ENCODE data around the gene TNS3.

The TNS3 gene

DNA sequence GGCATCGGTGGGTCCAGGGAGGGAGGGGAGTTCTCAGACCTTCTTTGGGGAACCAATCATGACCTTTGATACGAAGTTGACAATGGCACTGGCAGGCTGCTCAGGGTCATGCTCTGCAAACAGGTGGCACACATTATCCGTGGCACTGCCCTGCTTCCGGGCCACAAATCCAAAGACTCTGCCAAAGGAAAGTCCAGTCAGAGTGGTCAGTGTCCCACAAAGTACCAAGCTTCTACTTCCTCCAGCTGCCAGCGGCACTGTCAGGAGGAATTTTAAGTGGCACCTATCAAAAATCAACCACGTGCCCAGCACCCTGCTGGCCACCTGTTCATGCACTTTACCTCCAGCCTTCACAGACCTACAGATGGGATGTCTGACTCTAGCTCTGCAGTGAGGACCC, 303.9 kb downstream of the TNS3 start:
- Histone ChIP-seq H3K9me3 (ENCODE audit: control extremely low read depth in 1 of 5, control insufficient read depth in 4 of 5, insufficient read depth in 2 of 5, low read depth in 1 of 5, low read length in 4 of 5) (peaks cover 0 to 2% (median 0%) of the 10 kb centered on the region in 5 experiments), H3K4me3 (ENCODE audit: control insufficient read depth in 1 of 7, extremely low read depth in 1 of 7, insufficient read depth in 4 of 7, low read depth in 2 of 7, low read length in 6 of 7) (no peak overlapping the region), H3K36me3 (ENCODE audit: control insufficient read depth in 4 of 4, insufficient read depth in 4 of 4, low read length in 3 of 4) (peaks cover 6 to 80% (median 53%) of the 10 kb centered on the region in 4 experiments), H3K27me3 (replicated peaks in 2 of 5; ENCODE audit: control insufficient read depth in 4 of 5, insufficient read depth in 5 of 5, low read length in 4 of 5) (no peaks in the 10 kb centered on the region), H3K27ac (ENCODE audit: insufficient read depth in 1 of 2, low read depth in 1 of 2, low read length in 2 of 2, poor library complexity in 1 of 2, severe bottlenecking in 2 of 2) (no peak overlapping the region), H3K4me1 (ENCODE audit: control extremely low read depth in 1 of 4, control insufficient read depth in 4 of 4, insufficient read depth in 4 of 4, low read length in 3 of 4) (no peaks in the 10 kb centered on the region)
- DNase-seq: no peak
- CTCF ChIA-PET: interaction anchor here (0.7 to 1.3 kb wide), 4 partner anchors 9 to 1355 kb away, joined by 3 to 4 read pairs (median 4); no protein-coding TSS in a partner anchor
- WGBS (ENCODE audit: insufficient coverage): 96% methylated on average over 6 of the region's 6 CpGs
- POLR2A ChIA-PET: no interaction called here

DNA sequence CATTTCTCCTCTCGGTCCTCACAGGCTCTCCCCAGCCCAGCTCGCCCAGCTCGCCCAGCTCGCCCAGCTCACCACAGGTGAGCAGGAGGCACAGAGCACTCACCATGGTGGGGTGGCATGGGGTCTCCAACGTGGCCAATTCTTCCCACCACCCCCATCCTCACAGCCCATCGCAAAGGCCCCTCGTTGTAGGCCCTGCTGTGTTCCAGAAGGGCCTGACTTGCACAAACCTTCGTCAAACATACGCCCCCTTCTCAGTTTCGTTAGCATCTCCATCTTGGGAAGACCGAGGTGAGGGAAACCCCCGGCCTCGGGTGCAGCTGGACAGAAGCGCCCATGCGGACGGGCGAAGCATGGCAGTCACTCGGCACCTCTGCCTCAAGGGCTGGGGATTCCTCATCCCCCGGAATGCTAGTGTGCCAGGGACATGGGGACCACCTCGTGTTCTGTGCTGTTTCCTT, 304.6 kb downstream of the TNS3 start:
- no peak overlapping the region for H3K27ac ChIP-seq (ENCODE audit: insufficient read depth in 1 of 2, low read depth in 1 of 2, low read length in 2 of 2, poor library complexity in 1 of 2, severe bottlenecking in 2 of 2)
- ChIA-PET CTCF (interaction anchor here (0.7 to 2.8 kb wide), 3 partner anchors 10 to 1354 kb away, joined by 3 to 13 read pairs (median 4); no protein-coding TSS in a partner anchor), POLR2A (no interaction called here)
- WGBS (ENCODE audit: insufficient coverage): 91% methylated on average over 19 of the region's 20 CpGs
- peaks cover 0 to 2% (median 0%) of the 10 kb centered on the region in 5 experiments for H3K9me3 ChIP-seq (ENCODE audit: control extremely low read depth in 1 of 5, control insufficient read depth in 4 of 5, insufficient read depth in 2 of 5, low read depth in 1 of 5, low read length in 4 of 5)
- H3K4me1 ChIP-seq (ENCODE audit: control extremely low read depth in 1 of 4, control insufficient read depth in 4 of 4, insufficient read depth in 4 of 4, low read length in 3 of 4): no peaks in the 10 kb centered on the region
- no peak overlapping the region for H3K4me3 ChIP-seq (ENCODE audit: control insufficient read depth in 1 of 7, extremely low read depth in 1 of 7, insufficient read depth in 4 of 7, low read depth in 2 of 7, low read length in 6 of 7)
- no peaks in the 10 kb centered on the region for H3K27me3 ChIP-seq (replicated peaks in 2 of 5; ENCODE audit: control insufficient read depth in 4 of 5, insufficient read depth in 5 of 5, low read length in 4 of 5)
- peaks cover 4 to 73% (median 47%) of the 10 kb centered on the region in 4 experiments for H3K36me3 ChIP-seq (ENCODE audit: control insufficient read depth in 4 of 4, insufficient read depth in 4 of 4, low read length in 3 of 4)
- DNase-seq: no peak

DNA sequence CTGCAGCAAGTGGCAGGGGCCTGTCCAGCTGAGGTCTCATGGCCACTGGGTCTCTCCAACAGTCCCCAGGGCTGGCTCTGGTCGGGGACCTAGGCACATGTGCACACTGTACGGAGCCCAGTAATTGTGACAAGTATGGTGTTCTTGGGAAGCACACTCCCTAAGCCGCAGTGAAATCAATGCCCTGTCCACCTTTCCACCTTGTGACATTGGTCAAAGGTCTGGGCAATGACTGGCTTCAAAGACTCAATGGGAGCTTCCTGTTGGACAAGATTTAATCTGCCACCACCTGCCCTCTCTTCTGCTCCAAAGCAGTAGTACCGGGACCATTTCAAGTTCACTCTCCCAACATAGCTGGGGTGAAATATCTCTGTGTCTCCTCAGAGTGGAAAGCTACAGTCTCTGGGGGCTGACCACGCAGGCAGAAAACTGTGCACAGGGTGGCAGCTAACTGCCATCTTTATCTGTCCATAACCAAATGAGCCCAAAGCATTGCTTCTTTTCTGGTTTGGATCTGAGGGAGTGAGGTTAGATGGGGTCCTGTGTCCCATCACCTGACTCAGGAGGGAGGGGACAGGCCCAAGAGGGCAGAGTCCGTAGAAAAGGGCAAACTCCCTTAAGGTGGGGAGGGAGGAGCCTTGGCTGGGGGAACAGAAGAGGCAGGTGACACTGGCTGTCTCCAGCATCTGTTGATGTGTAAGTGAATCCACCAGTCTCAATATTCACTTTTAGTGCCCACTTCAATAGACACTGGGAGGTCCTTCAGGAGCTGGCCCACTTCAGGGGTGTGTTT, 307.7 kb downstream of the TNS3 start:
- POLR2A ChIA-PET: interaction anchor here (0.6 kb wide), 1 partner anchor 39 kb away, joined by 3 read pairs; no protein-coding TSS in a partner anchor
- peaks cover 0 to 44% (median 26%) of the 10 kb centered on the region in 4 experiments for H3K36me3 ChIP-seq (ENCODE audit: control insufficient read depth in 4 of 4, insufficient read depth in 4 of 4, low read length in 3 of 4)
- H3K4me1 ChIP-seq (ENCODE audit: control extremely low read depth in 1 of 4, control insufficient read depth in 4 of 4, insufficient read depth in 4 of 4, low read length in 3 of 4): no peaks in the 10 kb centered on the region
- no peak for DNase-seq
- no peak overlapping the region for H3K27ac ChIP-seq (ENCODE audit: insufficient read depth in 1 of 2, low read depth in 1 of 2, low read length in 2 of 2, poor library complexity in 1 of 2, severe bottlenecking in 2 of 2)
- H3K9me3 ChIP-seq (ENCODE audit: control extremely low read depth in 1 of 5, control insufficient read depth in 4 of 5, insufficient read depth in 2 of 5, low read depth in 1 of 5, low read length in 4 of 5): peaks cover 0 to 2% (median 0%) of the 10 kb centered on the region in 5 experiments
- CTCF ChIA-PET: interaction anchor here (1.3 to 2.8 kb wide), 2 partner anchors 7 to 10 kb away, joined by 3 to 13 read pairs; no protein-coding TSS in a partner anchor
- no peak overlapping the region for H3K4me3 ChIP-seq (ENCODE audit: control insufficient read depth in 1 of 7, extremely low read depth in 1 of 7, insufficient read depth in 4 of 7, low read depth in 2 of 7, low read length in 6 of 7)
- no peaks in the 10 kb centered on the region for H3K27me3 ChIP-seq (replicated peaks in 2 of 5; ENCODE audit: control insufficient read depth in 4 of 5, insufficient read depth in 5 of 5, low read length in 4 of 5)
- 100% methylated on average over 4 of the region's 6 CpGs for WGBS (ENCODE audit: insufficient coverage)

DNA sequence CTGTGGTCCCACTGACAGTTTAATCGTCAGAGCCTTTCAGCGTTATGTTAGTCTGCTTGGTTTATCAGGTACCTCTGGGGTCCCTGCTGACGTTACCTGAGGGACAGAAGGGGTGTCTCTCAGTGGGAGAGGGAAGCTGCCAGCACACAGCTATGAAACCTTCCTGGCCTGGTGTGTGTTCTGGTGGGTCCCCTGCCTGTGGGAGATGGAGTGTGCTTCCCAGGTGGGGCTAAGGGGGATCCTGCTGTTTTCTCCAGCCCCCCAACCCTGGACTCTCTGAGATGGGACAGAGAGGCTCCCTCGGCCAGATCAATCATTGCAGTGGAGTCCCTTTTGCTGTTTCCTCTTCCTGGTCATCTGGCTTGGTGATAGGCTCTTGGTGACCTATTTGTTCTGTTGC, 308.8 kb downstream of the TNS3 start:
- peaks cover 0 to 34% (median 20%) of the 10 kb centered on the region in 4 experiments for H3K36me3 ChIP-seq (ENCODE audit: control insufficient read depth in 4 of 4, insufficient read depth in 4 of 4, low read length in 3 of 4)
- no peaks in the 10 kb centered on the region for H3K27me3 ChIP-seq (replicated peaks in 2 of 5; ENCODE audit: control insufficient read depth in 4 of 5, insufficient read depth in 5 of 5, low read length in 4 of 5)
- DNase-seq: no peak
- no peak overlapping the region for H3K27ac ChIP-seq (ENCODE audit: insufficient read depth in 1 of 2, low read depth in 1 of 2, low read length in 2 of 2, poor library complexity in 1 of 2, severe bottlenecking in 2 of 2)
- ChIA-PET CTCF (no interaction called here), POLR2A (no interaction called here)
- H3K4me1 ChIP-seq (ENCODE audit: control extremely low read depth in 1 of 4, control insufficient read depth in 4 of 4, insufficient read depth in 4 of 4, low read length in 3 of 4): no peaks in the 10 kb centered on the region
- WGBS (ENCODE audit: insufficient coverage): 100% methylated on average over 4 of the region's 4 CpGs
- H3K4me3 ChIP-seq (ENCODE audit: control insufficient read depth in 1 of 7, extremely low read depth in 1 of 7, insufficient read depth in 4 of 7, low read depth in 2 of 7, low read length in 6 of 7): no peak overlapping the region
- H3K9me3 ChIP-seq (ENCODE audit: control extremely low read depth in 1 of 5, control insufficient read depth in 4 of 5, insufficient read depth in 2 of 5, low read depth in 1 of 5, low read length in 4 of 5): peaks cover 0 to 10% (median 0%) of the 10 kb centered on the region in 5 experiments

DNA sequence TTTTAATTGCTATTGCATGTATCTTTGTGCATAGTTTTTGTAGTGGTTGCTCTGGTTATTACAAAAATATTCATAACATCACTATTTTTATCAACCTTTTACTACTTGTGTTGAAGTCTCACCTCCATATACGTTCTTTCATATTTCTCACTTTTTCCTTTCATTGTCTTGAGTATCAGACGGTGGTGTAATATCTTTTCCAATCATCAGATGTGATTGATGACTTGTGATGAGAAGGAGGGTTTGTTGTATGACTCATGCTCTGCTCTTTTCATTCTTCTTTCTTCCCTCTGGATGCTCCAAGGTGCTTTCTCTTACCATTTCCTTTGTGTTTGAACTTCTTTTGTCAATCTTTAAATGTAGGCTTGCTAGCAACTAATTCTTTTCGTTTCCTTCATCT, 310.2 kb downstream of the TNS3 start:
- H3K9me3 ChIP-seq (ENCODE audit: control extremely low read depth in 1 of 5, control insufficient read depth in 4 of 5, insufficient read depth in 2 of 5, low read depth in 1 of 5, low read length in 4 of 5): peaks cover 0 to 12% (median 0%) of the 10 kb centered on the region in 5 experiments
- H3K36me3 ChIP-seq (ENCODE audit: control insufficient read depth in 4 of 4, insufficient read depth in 4 of 4, low read length in 3 of 4): peaks cover 0 to 25% (median 11%) of the 10 kb centered on the region in 4 experiments
- POLR2A ChIA-PET: no interaction called here
- no peak for DNase-seq
- no CpG with 5 or more reads among the region's 3 CpGs for WGBS (ENCODE audit: insufficient coverage)
- no peak overlapping the region for H3K4me3 ChIP-seq (ENCODE audit: control insufficient read depth in 1 of 7, extremely low read depth in 1 of 7, insufficient read depth in 4 of 7, low read depth in 2 of 7, low read length in 6 of 7)
- no peak overlapping the region for H3K27ac ChIP-seq (ENCODE audit: insufficient read depth in 1 of 2, low read depth in 1 of 2, low read length in 2 of 2, poor library complexity in 1 of 2, severe bottlenecking in 2 of 2)
- no peaks in the 10 kb centered on the region for H3K4me1 ChIP-seq (ENCODE audit: control extremely low read depth in 1 of 4, control insufficient read depth in 4 of 4, insufficient read depth in 4 of 4, low read length in 3 of 4)
- no peaks in the 10 kb centered on the region for H3K27me3 ChIP-seq (replicated peaks in 2 of 5; ENCODE audit: control insufficient read depth in 4 of 5, insufficient read depth in 5 of 5, low read length in 4 of 5)
- CTCF ChIA-PET: no interaction called here

DNA sequence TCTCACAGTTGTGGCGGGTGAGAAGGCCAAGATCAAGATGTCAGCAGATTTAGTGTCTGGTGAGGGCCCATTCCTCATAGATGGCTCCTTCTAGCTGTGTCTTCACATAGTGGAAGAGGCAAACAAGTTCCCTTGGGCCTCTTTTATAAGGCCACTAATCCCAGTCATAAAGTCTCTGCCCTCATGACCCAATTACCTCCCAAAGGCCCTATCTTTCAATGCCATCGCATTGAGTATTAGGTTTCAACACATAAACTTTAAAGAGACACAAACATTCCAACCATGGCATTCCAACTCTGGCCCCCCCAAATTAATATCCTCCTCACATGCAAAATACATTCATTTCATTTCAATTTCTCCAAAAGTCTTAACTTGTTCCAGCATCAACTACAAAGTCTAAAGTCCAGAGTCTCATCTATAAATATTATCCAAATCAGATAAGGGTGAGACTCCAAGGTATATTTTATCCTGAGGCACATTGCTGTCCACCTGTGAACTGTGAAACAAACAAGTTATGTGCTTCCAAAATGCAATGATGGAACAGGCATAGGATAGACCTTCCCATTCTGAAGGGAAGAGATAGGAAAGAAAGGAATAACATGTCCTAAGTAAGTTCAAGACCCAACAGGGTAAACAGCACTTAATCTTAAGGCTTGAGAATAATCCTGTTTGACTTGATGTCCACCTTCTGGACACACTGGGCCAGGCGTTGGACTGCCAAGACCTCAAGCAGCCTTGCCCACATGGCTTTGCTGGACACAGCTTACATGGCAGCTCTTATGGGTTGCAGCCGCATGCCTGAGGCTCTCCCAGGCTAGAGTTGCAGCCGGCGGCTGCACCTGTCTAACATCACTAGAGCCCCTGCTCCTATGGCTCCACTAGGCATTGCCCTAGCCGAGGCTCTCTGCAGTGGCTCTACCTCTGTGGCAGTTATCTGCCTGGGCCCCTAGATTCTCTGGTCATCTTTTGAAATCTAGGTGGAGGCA, 312.8 kb downstream of the TNS3 start:
- WGBS (ENCODE audit: insufficient coverage): 99% methylated on average over 6 of the region's 7 CpGs
- Histone ChIP-seq H3K9me3 (ENCODE audit: control extremely low read depth in 1 of 5, control insufficient read depth in 4 of 5, insufficient read depth in 2 of 5, low read depth in 1 of 5, low read length in 4 of 5) (peaks cover 0 to 12% (median 0%) of the 10 kb centered on the region in 5 experiments), H3K4me1 (ENCODE audit: control extremely low read depth in 1 of 4, control insufficient read depth in 4 of 4, insufficient read depth in 4 of 4, low read length in 3 of 4) (no peaks in the 10 kb centered on the region), H3K36me3 (ENCODE audit: control insufficient read depth in 4 of 4, insufficient read depth in 4 of 4, low read length in 3 of 4) (peaks cover 0 to 6% (median 0%) of the 10 kb centered on the region in 4 experiments), H3K27ac (ENCODE audit: insufficient read depth in 1 of 2, low read depth in 1 of 2, low read length in 2 of 2, poor library complexity in 1 of 2, severe bottlenecking in 2 of 2) (no peak overlapping the region), H3K4me3 (ENCODE audit: control insufficient read depth in 1 of 7, extremely low read depth in 1 of 7, insufficient read depth in 4 of 7, low read depth in 2 of 7, low read length in 6 of 7) (no peak overlapping the region), H3K27me3 (replicated peaks in 2 of 5; ENCODE audit: control insufficient read depth in 4 of 5, insufficient read depth in 5 of 5, low read length in 4 of 5) (no peaks in the 10 kb centered on the region)
- CTCF ChIA-PET: interaction anchor here (1.5 kb wide), 1 partner anchor 10 kb away, joined by 5 read pairs; no protein-coding TSS in a partner anchor
- POLR2A ChIA-PET: no interaction called here
- no peak for DNase-seq
